Testis (tissue), 2 donors: ENCODE measurements around the gene OLFM4.

Source experiments
- CTCF ChIP-seq, 3 experiments: fragments of 450-650 bp in 2 of 3; fragments of 200-600 bp in 1 of 3; sonication (generic) in 1 of 3; IDR thresholded peaks; one replicate each; pipeline ENCODE4 v1.5.1; 2016 to 2019; ENCODE audit warnings: antibody characterized with exemption in 3 of 3, mild to moderate bottlenecking in 2 of 3, moderate library complexity in 1 of 3
- POLR2A ChIP-seq: fragments of 450-650 bp; IDR thresholded peaks from one replicate; pipeline ENCODE4 v1.6.1; 2017; ENCODE audit warnings: antibody characterized with exemption, mild to moderate bottlenecking, moderate library complexity

GRCh38 chr13:53064731-53065130 lies 36.1 kb downstream of the OLFM4 start:
- TF ChIP-seq CTCF (IDR thresholded peaks at IDR 0.05): no peak
- TF ChIP-seq POLR2A: no peak
